ENCODE results near the gene RALGAPA1. TPM values are rescaled to one million over a fixed set of nuclear protein-coding genes. Genes with fewer than 3 reads are reported as not detected.

Gene RALGAPA1
- total and polyA plus RNA-seq, 9 donors: 18.0 to 99.5 (median 79.3) TPM

DNA sequence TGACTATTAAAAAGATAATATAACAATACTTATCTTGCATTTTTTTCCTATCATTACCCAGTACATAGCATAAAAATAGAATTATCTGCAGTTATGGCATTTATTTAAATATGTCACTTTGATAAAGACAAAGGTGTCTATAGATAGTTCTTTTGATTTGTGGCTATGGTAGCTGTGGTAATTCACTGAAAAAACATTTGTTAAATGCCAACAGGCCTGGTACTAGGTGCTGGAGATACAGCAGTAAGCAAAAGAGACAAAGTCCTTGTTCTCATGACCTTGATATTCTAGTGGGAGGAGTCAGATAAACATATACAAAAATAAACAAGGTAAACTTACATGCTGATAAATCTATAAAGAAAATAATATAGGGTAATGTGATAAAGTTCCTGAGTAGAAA lies 230.5 kb downstream of the RALGAPA1 start:
- Histone ChIP-seq H3K27ac (no peak overlapping the region), H3K4me3 (no peak overlapping the region), H3K27me3 (no peaks in the 10 kb centered on the region), H3K36me3 (no peaks in the 10 kb centered on the region), H3K4me1 (ENCODE audit: insufficient read depth) (no peaks in the 10 kb centered on the region), H3K9me3 (no peaks in the 10 kb centered on the region)
- intact Hi-C loops (cut with DNase I): no loop called here
- TF ChIP-seq, protein P1, sequence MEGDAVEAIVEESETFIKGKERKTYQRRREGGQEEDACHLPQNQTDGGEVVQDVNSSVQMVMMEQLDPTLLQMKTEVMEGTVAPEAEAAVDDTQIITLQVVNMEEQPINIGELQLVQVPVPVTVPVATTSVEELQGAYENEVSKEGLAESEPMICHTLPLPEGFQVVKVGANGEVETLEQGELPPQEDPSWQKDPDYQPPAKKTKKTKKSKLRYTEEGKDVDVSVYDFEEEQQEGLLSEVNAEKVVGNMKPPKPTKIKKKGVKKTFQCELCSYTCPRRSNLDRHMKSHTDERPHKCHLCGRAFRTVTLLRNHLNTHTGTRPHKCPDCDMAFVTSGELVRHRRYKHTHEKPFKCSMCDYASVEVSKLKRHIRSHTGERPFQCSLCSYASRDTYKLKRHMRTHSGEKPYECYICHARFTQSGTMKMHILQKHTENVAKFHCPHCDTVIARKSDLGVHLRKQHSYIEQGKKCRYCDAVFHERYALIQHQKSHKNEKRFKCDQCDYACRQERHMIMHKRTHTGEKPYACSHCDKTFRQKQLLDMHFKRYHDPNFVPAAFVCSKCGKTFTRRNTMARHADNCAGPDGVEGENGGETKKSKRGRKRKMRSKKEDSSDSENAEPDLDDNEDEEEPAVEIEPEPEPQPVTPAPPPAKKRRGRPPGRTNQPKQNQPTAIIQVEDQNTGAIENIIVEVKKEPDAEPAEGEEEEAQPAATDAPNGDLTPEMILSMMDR (IDR thresholded peaks at IDR 0.05): no peak
- TF ChIP-seq POLR2A (IDR thresholded peaks at IDR 0.05) (no peak), EP300 (IDR thresholded peaks at IDR 0.05) (no peak)
- no peak for DNase-seq

DNA sequence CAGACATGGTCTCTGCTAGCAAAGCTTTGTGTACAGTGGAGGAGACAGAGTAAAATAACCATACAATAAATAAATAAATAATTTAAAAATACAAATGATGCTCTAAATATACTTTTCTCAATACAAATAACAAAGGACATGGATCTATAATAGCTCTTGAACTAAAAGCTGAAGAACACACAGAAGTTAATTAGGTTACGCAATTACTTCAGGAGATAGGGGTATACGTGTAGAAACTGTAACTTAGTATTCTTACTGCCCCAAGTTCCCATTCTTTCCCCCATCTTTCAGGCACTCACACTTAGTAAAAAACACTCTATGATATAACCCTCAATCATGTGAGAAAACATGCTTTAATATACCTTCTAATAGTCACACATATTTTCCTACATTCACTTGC lies 231.0 kb downstream of the RALGAPA1 start:
- TF ChIP-seq EP300 (IDR thresholded peaks at IDR 0.05) (no peak), POLR2A (IDR thresholded peaks at IDR 0.05) (no peak)
- TF ChIP-seq, protein P1 (IDR thresholded peaks at IDR 0.05): no peak
- intact Hi-C loops (cut with DNase I): no loop called here
- Histone ChIP-seq H3K36me3 (no peaks in the 10 kb centered on the region), H3K9me3 (no peaks in the 10 kb centered on the region), H3K27me3 (no peaks in the 10 kb centered on the region), H3K4me1 (ENCODE audit: insufficient read depth) (no peaks in the 10 kb centered on the region), H3K27ac (no peak overlapping the region), H3K4me3 (no peak overlapping the region)
- WGBS, 3 donors: 92 to 99% (median 95%) methylated on average over 2 of the region's 2 CpGs
- no peak for DNase-seq

DNA sequence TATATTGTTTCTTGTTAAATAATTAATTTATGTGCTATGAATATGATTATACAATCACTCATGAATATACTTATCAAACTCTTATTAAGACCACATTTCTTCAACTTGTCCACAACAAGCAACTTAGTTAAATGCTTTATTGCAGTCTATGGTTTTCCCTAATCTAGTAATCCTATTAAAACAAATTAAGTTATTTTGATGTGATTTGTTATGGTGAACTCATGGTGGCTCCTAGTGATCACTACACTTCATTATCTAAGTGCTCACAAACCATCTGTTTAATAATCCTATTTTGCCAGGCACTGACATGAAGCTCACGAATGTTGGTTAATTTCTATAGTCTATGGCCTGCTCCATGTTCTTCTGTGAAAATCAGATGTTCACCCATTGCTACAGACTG lies 232.2 kb downstream of the RALGAPA1 start:
- Histone ChIP-seq H3K4me3 (no peak overlapping the region), H3K36me3 (no peaks in the 10 kb centered on the region), H3K4me1 (ENCODE audit: insufficient read depth) (no peaks in the 10 kb centered on the region), H3K27ac (no peak overlapping the region), H3K9me3 (no peaks in the 10 kb centered on the region), H3K27me3 (no peaks in the 10 kb centered on the region)
- intact Hi-C loops (cut with DNase I): no loop called here
- no peak for TF ChIP-seq EP300 (IDR thresholded peaks at IDR 0.05)
- TF ChIP-seq, protein P1 (IDR thresholded peaks at IDR 0.05): no peak
- no peak for TF ChIP-seq POLR2A (IDR thresholded peaks at IDR 0.05)
- WGBS, 3 donors: 85 to 98% (median 95%) methylated on average over 1 of the region's 1 CpG
- no peak for DNase-seq

DNA sequence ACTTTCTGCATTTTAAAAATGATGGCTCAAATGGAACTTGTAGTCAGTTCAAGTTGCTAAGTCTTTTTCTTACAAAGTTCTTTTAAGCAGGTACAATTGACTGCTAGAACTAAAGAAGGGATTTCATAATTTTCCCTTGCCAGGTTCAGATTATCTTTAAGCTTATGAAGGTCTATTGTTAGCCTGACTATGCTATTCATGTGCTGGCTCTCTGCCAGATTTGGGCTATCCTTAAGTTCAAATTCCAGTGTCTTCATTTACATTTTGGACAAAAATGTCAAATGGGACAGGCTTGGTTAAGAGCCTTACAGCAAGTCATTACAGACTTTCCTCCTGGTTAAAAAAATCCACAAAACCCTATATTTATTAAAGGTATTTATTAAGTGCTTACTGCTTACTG lies 232.8 kb downstream of the RALGAPA1 start:
- no peaks in the 10 kb centered on the region for H3K9me3 ChIP-seq
- H3K36me3 ChIP-seq: no peaks in the 10 kb centered on the region
- no peaks in the 10 kb centered on the region for H3K4me1 ChIP-seq (ENCODE audit: insufficient read depth)
- H3K27ac ChIP-seq: no peak overlapping the region
- no peaks in the 10 kb centered on the region for H3K27me3 ChIP-seq
- no peak for DNase-seq
- H3K4me3 ChIP-seq: no peak overlapping the region
- TF ChIP-seq, protein P1 (IDR thresholded peaks at IDR 0.05): no peak
- TF ChIP-seq EP300 (IDR thresholded peaks at IDR 0.05): no peak
- no peak for TF ChIP-seq POLR2A (IDR thresholded peaks at IDR 0.05)
- intact Hi-C loops (cut with DNase I): no loop called here

DNA sequence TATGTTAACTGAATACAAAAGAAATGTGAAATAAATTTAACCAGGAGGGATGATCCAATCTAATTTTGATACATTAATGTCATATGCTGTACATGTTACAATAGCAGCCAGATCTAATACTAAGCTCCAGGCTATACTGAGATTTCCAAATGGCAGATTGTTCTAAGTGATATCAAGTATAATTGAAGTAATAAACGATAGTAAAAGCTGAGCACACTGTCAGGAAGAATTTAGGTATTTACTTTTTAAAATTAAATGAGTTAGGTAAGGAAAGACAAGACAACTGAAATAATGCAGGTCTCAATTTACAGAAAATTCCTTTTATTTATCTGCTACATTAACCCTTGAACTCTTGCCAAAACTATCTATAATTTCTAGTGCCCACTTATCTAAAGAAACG lies 235.2 kb downstream of the RALGAPA1 start:
- TF ChIP-seq POLR2A (IDR thresholded peaks at IDR 0.05) (no peak), EP300 (IDR thresholded peaks at IDR 0.05) (no peak)
- TF ChIP-seq, protein P1 (IDR thresholded peaks at IDR 0.05): no peak
- 61 to 67% (median 64%) methylated on average over 2 of the region's 2 CpGs for WGBS, 3 donors
- Histone ChIP-seq H3K4me3 (no peak overlapping the region), H3K27me3 (no peaks in the 10 kb centered on the region), H3K27ac (no peak overlapping the region), H3K9me3 (no peaks in the 10 kb centered on the region), H3K4me1 (ENCODE audit: insufficient read depth) (no peaks in the 10 kb centered on the region), H3K36me3 (no peaks in the 10 kb centered on the region)
- intact Hi-C loops (cut with DNase I): no loop called here
- DNase-seq: no peak
